Measurements from ENCODE around the gene MASP1.

MASP1 gene, protein sequence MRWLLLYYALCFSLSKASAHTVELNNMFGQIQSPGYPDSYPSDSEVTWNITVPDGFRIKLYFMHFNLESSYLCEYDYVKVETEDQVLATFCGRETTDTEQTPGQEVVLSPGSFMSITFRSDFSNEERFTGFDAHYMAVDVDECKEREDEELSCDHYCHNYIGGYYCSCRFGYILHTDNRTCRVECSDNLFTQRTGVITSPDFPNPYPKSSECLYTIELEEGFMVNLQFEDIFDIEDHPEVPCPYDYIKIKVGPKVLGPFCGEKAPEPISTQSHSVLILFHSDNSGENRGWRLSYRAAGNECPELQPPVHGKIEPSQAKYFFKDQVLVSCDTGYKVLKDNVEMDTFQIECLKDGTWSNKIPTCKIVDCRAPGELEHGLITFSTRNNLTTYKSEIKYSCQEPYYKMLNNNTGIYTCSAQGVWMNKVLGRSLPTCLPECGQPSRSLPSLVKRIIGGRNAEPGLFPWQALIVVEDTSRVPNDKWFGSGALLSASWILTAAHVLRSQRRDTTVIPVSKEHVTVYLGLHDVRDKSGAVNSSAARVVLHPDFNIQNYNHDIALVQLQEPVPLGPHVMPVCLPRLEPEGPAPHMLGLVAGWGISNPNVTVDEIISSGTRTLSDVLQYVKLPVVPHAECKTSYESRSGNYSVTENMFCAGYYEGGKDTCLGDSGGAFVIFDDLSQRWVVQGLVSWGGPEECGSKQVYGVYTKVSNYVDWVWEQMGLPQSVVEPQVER

DNA sequence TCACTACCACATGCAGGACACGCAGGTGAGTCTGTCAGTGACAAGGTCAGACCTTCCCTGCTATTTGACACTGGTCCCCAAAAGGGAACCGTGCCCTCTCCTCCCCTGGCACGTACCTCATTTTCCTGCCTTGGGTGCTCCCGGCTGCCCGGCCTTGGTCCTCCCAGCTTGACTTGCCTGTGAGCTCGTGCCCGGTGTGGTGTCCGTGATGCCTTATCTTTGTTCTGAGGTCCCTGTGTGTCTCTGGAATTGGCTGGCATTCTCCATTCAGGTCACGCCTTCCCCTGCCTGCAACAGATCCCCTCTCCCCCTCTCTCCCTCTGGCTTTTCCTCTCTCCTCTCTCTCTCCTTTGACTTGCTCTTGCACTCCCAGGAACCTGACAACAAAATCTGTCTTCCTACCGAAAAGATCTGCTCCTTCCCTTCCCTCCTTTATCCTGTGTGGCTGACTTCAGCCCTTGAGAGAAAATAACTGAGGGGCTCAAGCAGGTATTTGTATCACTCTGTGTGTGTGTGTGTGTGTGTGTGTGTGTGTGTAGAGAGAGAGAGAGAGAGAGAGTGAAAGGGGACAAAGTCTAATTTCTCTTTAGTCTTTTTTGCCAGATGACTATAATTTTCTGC is at the start of gene MASP1:
TSS of gene MASP1 (minus strand) at position 226 of the 621 bp plus-strand sequence. CDS start at position 121, 105 bp downstream.
- DNase-seq (ENCODE audit: low read depth) = no peak

DNA sequence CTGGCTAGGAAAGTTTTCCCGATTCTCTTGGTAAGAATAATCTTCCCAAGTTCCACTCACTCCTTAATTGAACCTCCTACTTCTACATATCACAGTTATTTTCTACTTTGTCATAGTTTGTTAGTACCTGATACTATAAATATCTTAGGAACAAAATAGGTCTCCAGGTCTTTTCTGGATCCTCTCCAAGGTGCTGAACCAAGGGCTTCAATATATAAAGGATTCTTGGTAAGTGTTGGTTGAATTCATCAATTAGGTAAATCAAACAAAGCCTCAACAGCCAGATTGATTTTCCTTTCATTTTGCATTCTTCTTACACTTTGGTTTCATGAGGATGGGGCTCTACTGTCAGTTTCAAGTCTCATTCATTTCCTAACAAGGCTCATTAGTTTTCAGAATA is 49.0 kb upstream of the MASP1 start:
- DNase-seq (ENCODE audit: low read depth) = no peak

DNA sequence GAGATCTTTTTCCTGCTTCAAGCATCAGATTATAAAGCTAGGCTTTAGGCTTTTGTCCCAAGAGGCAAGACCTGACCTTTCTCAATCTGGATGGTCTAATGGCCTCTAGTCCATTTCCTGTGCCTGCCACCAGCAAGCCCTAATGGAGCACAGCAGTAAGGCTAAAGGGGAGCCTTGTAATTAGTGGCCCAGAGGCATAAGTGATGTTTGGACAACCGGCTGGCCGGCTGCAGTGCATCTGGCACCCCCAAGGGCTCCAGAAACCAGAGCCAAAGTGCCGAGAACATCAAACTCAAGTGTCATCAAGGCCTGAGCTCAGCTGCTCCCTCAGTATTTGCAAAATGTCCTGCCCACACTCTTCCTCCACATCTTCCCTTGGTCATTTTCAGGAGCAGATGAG is 44.8 kb upstream of the MASP1 start:
- no peak for DNase-seq (ENCODE audit: low read depth)

DNA sequence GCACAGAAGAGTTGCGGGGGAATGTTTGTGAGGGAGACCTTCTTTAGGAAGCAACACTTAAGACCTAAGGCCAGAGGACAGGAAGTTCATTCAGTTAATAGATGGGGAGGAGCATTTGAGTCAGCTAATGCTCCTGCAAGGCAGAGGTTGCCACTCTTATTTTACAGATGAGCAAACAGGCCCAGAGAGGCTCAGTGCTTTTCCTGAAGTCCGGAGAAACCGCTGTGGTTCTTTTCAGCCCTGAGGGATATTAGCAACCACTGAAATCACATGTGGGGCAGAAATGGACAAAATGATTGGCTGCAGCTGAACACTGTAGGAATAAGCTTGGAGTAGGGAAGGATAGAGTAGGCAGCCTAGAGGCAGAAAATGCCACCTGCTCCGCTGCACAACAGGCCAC is 43.4 kb upstream of the MASP1 start:
- DNase-seq (ENCODE audit: low read depth) = no peak

DNA sequence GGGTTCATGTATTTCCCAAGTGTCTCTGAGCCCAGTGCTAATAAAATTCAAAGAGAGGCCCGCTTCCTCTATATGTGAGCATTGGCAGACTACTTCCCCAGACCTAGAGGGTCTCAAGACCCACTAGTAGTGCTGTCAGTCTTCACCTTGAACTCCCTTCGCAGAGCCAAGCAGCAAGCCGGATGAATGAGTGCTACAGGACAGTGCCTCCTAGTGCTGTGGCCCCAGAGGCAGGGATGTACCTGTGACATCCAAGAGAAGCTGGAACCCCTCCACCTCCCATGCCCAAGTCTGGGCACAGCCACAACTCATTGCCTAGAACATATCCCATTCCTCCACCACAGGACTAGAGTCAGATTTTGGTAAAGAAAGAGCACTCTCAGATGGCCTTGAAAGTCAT is 37.2 kb upstream of the MASP1 start:
- DNase-seq (ENCODE audit: low read depth) = no peak

DNA sequence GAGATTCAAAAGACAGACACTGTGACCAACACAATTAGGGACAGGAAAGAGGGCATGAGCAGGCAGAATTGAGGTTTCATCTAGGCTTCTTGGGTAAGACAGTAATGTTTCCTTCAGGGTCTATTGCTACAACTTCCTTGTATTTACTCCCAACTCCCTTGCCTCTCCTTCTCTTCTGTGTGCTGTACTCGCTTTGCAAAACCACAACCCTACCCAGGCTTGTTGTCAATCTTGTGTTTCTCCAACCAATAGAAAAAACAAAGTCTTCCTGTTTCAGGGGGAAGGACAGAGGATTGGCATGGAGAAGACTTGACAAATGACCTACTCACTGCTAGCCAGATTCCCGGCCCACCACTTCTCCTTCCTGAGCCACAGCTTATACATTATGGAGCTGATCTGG is 36.3 kb upstream of the MASP1 start:
- no peak for DNase-seq (ENCODE audit: low read depth)

DNA sequence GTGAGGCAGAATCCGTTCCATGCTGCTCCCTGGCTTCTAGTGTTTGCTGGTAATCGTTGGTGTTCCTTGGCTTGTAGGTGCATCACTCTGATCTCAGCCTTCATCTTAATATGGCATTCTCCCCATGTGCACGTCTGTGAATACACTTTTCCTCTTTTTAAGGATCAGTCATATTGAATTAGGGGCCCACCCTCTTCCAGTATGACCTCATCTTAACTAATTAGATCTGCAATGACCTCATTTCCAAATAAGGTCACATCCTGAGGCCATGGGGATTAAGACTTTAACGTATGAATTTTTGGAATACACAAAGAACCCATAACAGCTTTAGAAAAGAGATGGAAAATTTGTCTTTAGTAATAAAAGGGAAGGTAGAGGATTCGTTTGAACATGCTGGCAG is 34.1 kb upstream of the MASP1 start:
- no peak for DNase-seq (ENCODE audit: low read depth)

DNA sequence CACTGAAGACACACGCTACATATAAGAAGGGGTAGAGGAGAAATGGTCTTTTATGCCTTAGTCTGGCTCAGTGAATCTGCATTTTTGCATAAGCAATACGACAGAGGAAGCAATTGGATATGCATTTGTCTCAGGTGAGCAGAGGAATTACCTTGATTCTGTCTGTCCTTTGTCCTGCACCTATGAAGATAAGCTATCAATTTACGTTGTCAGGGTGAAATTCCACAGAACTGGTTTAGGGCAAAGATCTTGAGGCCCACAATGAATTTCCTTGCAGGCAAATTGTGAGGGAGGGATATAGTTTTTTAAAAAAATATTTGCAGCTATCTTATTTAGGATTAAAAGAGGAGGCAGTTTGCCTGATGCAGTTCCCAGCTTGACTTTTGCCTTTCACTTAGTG is 31.6 kb upstream of the MASP1 start:
- no peak for DNase-seq (ENCODE audit: low read depth)

DNA sequence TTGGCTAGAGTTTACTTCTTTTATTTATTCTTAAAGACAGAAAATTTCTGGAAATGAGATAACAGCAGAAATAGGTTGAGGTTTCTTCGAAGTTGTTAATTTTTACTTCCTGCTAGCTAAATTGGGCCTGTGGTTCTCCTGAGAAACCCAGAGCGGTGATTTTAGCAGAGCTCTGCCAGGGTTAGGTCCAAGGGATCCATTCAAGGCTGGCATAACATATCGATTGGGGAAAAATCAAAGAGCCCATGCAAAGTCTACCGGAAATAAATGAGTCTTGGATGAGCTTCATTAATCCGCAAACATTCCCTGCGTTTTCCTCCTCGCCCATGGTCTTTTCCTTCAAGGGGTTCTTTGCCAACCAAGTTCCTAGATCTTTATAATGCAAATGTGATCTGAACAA is 30.8 kb upstream of the MASP1 start:
- DNase-seq (ENCODE audit: low read depth) = no peak

DNA sequence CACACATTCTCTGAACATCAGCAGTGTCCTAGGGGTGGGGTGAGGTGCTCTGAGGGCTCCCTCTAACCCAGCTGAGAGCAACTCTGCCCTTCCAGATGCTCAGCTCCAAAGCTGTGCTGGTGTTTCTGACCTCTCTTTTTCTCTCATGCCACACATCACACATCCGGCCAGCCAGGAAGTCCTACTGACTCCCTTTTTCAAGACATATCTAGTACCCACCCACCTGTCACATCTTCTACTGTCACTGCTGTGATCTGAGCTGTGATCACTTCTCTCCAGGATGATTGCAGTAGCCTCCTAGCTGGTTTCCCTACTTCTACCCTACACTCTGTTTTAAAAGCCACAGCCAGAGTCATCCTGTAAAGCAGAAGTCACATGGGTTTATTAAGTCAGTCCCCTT is 30.2 kb upstream of the MASP1 start:
- DNase-seq (ENCODE audit: low read depth) = no peak

DNA sequence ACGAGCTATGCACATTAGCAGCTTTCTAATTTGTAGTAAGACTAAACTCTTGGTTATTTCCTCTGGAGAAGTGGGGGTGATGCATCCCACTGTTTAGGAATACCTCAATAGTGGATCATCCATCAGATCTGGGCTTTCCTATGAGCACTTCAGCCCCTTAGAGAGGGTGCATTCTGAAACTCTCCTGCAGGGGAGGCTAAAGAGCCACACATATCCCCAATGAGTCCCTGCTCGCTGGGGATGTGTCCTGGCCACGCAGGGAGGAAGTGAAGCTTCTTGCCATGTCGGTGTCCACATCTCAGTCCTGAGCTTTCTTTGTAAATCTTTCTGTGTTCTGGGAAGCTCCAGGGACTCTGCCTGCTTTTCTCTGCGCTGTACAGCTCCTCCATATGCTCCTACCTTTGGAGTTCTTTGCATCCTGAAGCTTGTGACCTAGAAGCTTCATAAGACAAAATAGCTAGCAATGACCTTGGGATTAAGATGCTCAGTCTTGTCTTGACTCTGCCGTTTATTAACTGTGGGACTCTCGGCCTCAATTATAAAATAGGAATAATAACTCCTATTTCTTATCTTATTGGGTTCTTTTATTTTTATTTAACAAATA is 28.3 kb upstream of the MASP1 start:
- peak; percentile 54 for DNase-seq (ENCODE audit: low read depth)

DNA sequence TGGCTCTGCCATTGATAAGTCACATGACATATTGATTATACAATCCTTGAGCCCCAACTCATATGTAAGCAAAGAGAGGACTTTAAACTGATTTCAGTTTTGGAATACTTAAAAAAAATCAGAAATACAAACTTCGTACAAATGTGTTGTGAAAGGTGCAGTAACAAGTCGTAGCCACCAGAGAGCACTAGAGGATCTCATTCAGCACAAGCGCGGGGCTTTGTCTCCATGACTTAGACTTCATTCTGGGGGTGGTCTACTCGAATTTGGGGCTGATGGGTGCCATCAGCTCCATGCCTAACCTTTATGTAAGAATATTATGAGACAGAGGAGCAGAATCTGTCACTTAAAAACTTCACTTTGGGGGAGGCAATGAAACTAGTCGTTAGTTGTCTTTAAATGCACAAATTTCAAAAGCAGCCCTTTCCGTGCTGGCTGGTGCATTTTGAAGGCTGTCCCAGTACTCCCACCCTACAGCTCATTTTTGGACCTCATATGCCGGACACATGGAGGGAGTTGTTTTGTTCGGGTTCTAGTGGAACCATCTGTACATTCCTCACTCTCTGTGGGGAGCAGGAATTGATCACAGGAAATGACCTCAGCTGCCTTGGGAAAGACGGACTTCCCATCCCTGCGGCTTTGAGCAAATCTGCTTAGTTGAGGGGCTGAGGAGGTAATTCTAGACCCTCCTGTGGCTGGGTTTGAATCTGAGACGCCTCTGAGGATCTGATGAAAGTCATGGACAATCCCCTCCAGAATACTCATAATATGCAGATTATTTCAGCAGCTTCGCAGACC is 27.5 kb upstream of the MASP1 start:
- DNase-seq (ENCODE audit: low read depth) = peak; percentile 46

DNA sequence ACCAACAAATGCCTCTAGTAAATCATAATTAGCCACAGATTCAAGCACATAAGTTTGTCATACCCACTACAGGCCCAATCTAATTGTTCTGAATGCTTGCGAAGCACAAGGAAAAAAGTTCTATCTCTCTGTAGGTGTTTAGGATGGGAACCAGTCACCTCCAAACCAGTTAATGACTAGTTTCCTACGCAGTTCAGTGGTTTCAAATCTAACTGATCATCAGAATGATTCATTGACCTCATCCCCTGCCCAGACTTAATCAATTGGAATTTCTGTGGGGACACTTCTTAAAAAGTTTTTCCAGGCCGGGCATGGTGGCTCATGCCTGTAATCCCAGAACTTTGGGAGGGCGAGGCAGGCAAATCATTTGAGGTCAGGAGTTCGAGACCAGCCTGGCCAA is 24.3 kb upstream of the MASP1 start:
- DNase-seq (ENCODE audit: low read depth) = no peak

DNA sequence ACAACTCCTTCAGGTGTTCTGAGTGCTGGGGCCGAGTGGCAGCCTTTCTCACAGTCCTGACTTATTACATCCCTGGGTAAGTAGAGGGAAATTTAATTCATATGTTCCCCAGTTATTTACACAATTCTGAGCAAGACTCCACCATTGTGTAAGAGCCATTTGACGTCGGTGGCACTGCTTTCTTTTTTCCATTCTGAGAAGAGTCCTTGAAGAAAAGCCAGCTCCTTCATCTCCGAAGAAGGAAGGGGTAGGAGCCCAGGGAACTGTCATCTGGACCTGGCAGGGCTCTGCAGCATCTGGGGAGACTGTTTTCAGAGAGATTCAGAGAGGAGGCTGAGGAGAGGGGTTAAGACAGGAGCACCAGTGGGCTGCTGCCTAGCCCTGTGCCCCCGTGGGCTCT is 22.6 kb upstream of the MASP1 start:
- no peak for DNase-seq (ENCODE audit: low read depth)

DNA sequence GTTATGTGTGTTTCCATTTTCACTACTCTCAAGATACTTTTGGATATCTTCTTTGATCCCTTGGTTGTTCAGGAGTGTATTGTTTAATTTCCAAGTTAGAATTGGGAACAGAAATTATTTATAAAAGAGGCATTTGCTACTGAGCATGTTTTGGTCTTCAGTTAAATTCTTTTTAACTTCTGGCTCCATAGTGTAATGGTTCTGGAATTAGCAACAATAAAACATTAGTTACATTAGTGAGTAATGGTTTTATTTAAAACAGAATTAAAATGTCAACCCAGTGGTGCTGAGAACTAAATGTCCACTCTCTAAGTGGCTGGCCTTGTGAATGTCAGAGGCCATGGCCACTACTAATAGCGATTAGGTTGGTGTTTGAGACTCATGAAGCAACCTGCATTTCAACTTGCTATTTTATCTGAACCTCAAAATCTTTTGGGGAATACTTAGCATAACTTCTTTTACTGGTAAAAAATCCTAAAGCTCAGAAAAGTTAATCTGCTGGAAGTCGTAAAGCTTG is 19.5 kb upstream of the MASP1 start:
- no peak for DNase-seq (ENCODE audit: low read depth)

DNA sequence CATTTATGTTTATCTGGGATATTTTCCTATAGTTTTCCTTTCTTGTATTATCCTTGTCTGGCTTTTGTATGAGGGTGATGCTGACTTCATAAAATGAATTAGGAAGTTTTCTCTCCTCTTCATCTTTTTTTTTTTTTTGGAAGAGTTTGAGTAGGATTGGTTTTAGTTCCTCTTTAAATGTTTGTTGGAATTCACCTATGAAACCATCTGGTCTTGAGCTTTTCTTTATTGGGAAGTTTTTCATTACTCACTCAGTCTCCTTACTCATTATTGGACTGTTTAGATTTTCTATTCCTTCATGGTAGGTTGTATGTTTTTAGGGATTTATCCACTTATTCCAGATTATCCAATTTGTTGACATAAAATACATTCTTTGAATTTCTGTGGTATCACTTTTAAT is 18.7 kb upstream of the MASP1 start:
- DNase-seq (ENCODE audit: low read depth) = no peak

DNA sequence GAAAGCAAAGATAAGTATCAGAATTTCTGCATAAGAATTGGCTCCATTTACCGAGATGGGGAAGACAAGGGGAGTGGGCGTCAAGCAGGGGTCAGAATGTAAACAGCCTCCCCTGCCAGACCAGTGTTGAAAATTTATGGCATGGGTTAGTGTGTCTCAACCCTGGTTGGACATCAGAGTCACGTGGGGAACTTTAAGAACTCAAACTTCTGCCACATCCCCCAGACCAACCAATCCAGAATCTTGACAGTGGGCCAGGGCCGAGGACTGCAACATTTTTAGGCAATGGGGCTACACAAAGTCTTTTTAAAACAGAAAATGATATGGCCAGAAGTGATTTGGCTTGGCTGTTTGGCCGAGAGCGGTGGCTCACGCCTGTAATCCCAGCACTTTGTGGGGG is 14.3 kb upstream of the MASP1 start:
- no peak for DNase-seq (ENCODE audit: low read depth)

DNA sequence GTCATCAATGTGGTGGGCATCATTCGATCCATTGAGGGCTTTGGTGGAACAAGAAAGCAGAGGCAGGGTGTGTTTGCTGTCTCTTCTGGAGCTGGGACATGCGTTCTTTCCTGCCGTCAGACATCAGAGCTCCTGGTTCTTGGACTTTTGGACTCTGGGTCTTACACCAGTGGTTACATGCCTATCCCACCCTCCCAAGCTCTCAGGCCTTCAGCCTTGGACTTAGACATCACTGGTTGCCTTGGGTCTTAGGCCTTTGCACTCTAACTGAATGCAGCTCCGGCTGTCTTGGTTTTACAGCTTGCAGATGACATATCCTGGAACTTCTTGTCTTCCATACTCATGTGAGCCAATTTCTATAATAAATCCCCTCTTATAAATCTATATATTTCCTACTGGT is 8.1 kb upstream of the MASP1 start:
- no peak for DNase-seq (ENCODE audit: low read depth)

DNA sequence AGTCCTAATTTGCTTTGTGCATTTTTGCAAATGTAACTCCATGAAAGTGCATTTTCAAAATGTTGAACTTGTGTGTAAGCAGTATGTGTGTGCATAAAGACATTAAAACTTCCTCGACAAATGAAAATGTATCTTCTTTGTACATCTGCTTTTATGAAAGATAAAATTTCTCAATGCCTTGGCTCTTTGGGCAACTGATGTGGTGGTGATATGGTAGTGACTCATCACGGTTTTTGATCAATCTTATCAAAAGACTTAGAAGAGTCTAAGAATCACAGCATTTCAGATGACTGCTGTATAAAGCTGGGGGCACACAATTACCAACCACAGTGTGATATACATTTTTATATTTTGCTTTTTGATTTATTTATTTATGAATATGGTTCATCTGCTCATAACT is 5.4 kb upstream of the MASP1 start:
- no peak for DNase-seq (ENCODE audit: low read depth)

DNA sequence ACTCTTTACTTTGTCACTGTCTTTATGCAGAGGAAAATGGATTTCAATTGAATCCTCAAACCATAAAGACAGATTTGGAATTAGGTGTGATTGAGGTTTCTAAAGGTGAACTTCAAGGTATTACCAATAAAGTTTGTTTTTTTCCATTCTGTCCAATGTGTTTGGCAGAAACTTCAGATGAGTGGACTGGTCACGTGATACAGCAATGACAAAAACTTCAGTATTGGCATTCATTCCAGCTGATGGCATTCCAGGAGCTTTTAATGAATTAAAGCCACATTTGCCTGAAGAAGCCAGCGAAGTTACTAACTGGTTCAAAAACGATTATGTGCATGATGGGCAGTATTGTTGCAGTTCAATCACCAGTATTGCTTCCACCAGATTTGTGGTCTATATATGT is 4.5 kb upstream of the MASP1 start:
- no peak for DNase-seq (ENCODE audit: low read depth)

DNA sequence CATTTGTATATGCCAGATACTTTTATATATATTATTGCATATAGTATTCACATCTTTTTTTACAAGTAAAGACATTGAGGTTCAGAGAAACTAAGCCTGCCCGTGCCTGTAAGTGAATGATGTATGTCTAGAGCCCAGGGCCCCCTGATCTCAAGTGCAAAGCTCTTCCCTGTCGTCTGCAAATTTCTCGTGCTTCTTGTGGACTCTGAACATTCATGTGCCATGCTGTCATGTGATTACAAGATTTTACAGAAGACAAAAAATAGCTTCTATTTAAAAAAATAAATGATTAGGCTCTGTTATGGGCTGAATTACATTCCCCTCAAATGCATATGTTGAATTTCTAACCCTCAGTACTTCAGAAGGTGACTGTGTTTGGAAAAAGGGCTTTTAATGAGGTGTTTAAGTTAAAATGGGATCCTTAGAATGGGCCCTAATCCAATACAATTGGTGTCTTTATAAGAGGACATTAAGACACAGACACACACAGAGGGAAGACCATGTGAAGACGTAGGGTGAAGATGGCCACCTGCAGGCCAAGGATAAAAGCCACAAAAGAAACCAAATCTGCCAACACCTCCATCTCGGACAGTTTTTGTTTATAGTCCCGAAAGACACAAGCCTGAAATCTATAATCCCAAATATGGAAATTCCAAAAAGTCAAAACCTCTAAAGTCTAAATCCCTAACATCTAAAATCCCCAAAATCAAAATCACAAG is 3.9 kb upstream of the MASP1 start:
- no peak for DNase-seq (ENCODE audit: low read depth)

All from non-pigmented ciliary epithelial cell (primary cell).